Measurements from ENCODE around the gene TMPRSS11A. TPM values are rescaled to one million over a fixed set of nuclear protein-coding genes. Genes with fewer than 3 reads are reported as not detected.
A peak's percentile ranks its signal among the peaks of the same experiment; 100 is the strongest.

TMPRSS11A gene
- total and polyA plus RNA-seq, 8 donors = not detected

DNA sequence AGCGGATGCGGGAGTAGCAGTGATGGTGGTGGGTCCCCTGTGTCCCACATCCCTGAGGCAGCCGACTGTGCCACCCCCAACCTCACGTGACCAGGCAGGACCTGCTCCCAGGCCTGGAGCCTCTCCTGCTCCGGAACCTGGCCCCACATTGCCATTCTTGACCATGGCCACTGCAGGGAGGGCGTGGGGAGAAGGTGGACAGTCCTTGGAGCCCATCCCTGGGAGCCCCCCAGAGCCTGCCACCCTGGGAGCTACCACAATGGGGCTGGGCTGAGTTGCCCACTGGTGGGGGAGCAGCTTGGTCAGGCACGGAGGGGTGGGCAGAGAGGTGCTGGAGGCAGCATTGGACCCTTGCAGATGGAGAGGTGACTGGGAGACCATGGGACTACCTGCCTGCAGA lies 36.8 kb downstream of the TMPRSS11A start:
- TF ChIP-seq CTCF (IDR thresholded peaks at IDR 0.05) = no peak
- Histone ChIP-seq H3K9me3 (no peaks in the 10 kb centered on the region), H3K27me3 (no peaks in the 10 kb centered on the region), H3K4me3 (no peak overlapping the region), H3K4me1 (no peaks in the 10 kb centered on the region), H3K27ac (no peak overlapping the region), H3K36me3 (no peaks in the 10 kb centered on the region)
- DNase-seq = peak in 1 of 6 donors; percentile 45
- no peak for FAIRE-seq
- intact Hi-C loops (cut with DNase I) = no loop called here
- WGBS, 2 donors = 84 to 90% methylated on average over 7 of the region's 7 CpGs
- no peak for ATAC-seq

DNA sequence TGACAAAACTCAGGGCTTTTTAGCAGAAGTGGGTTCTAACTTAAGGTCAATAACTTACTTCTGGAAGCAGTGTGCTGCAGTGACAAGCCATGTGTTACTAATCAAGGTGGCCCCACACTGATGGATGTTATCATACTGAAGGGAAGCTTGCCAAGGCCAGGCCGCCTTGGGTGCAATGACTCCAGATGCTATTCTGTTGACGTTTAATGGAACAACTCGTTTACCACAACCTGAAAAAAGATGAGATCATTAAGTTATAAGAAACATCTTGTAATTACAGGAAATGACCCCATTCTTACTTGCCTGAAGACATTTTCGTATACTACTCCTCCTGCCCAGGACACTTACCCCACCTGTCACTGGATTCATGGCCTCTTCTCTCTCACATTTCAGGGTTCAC lies 40.6 kb downstream of the TMPRSS11A start:
- FAIRE-seq = no peak

DNA sequence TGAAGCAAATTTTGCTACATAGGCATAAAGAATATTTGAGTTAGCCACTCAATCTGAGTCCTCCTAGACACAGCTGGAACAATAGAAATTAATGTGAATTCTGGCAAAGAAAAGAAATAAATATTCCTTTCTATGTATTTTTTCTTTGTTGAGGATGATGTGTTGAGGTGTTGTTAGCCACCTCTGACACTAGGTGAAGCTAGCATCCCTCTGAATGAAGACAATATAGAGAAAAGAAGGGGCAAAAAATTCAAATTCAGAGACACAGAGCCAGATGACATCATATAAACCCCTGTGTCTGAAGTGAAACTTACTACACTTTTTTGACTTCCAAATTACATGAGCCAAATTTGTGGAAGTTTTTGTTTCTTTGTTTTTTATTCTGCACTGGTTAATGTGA lies 44.9 kb downstream of the TMPRSS11A start:
- peaks cover 0 to 4% (median 0%) of the 10 kb centered on the region in 4 donors for H3K27me3 ChIP-seq
- H3K4me1 ChIP-seq = no peaks in the 10 kb centered on the region
- ATAC-seq (no peak), DNase-seq (no peak), FAIRE-seq (no peak)
- H3K36me3 ChIP-seq = no peaks in the 10 kb centered on the region
- no peak overlapping the region for H3K4me3 ChIP-seq
- no peaks in the 10 kb centered on the region for H3K9me3 ChIP-seq
- intact Hi-C loops (cut with DNase I) = no loop called here
- TF ChIP-seq CTCF (IDR thresholded peaks at IDR 0.05) = no peak
- no peak overlapping the region for H3K27ac ChIP-seq

More for the DNA sequence above, 40.6 kb downstream of the TMPRSS11A start:
- no peak for TF ChIP-seq CTCF (IDR thresholded peaks at IDR 0.05)
- ATAC-seq (no peak), DNase-seq (no peak)
- H3K27ac ChIP-seq = no peak overlapping the region
- H3K36me3 ChIP-seq = no peaks in the 10 kb centered on the region
- no peaks in the 10 kb centered on the region for H3K27me3 ChIP-seq
- WGBS, 2 donors = 34 to 37% methylated on average over 4 of the region's 4 CpGs
- H3K9me3 ChIP-seq = no peaks in the 10 kb centered on the region
- intact Hi-C loops (cut with DNase I) = no loop called here
- no peak overlapping the region for H3K4me3 ChIP-seq
- no peaks in the 10 kb centered on the region for H3K4me1 ChIP-seq

- no peak for ATAC-seq
- H3K4me3 ChIP-seq = no peak overlapping the region
- peaks cover 6 to 9% (median 7%) of the 10 kb centered on the region in 3 donors for H3K4me1 ChIP-seq
- intact Hi-C loops (cut with DNase I) = no loop called here
- 60 to 70% methylated on average over 5 of the region's 5 CpGs for WGBS, 2 donors
- H3K27me3 ChIP-seq = peaks cover 0 to 4% (median 0%) of the 10 kb centered on the region in 4 donors
- no peak for FAIRE-seq
- H3K36me3 ChIP-seq = no peaks in the 10 kb centered on the region
- no peak for DNase-seq
- TF ChIP-seq CTCF (IDR thresholded peaks at IDR 0.05) = no peak
- no peak overlapping the region for H3K27ac ChIP-seq
- no peaks in the 10 kb centered on the region for H3K9me3 ChIP-seq
Observed at GRCh38 chr4:67915400-67915966, 47.8 kb downstream of the TMPRSS11A start.

DNA sequence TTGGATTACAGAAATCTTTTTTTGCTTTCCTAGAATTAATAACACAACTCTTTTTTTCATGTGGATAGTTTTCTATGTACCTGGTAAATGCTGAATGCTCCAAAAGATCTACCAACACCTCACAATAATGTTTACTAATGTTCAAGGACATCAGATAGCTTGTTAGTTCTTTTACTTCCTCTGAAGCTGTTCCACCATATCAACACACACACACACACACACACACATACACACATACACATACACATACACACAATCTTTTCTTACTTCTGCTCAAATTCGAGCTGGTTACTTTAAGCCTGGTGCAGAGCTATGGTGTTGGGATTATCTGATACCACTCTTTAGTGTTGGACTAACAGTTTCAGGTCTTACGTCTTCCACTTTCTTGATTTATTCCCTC lies 51.2 kb downstream of the TMPRSS11A start:
- Histone ChIP-seq H3K4me1 (peaks cover 6 to 9% (median 7%) of the 10 kb centered on the region in 3 donors), H3K36me3 (no peaks in the 10 kb centered on the region), H3K4me3 (no peak overlapping the region), H3K27me3 (peaks cover 0 to 2% (median 0%) of the 10 kb centered on the region in 4 donors), H3K27ac (no peak overlapping the region), H3K9me3 (no peaks in the 10 kb centered on the region)
- FAIRE-seq (no peak), DNase-seq (no peak), ATAC-seq (peak; percentile 69 to 92 (median 82))
- no peak for TF ChIP-seq CTCF (IDR thresholded peaks at IDR 0.05)
- 35 to 37% methylated on average over 2 of the region's 2 CpGs for WGBS, 2 donors
- intact Hi-C loops (cut with DNase I) = no loop called here
